ENCODE data around the gene EMP3. TPM values are rescaled to one million over a fixed set of nuclear protein-coding genes. Genes with fewer than 3 reads are reported as not detected.

Gene EMP3
- total and polyA plus RNA-seq, 2 of the 13 experiments (the other 11 are each of a cell fraction or from before 2014, with no cell fraction given) = 2.2 to 7.8 TPM

GRCh38 chr19:48363810-48364597 is 38.7 kb downstream of the EMP3 start, which contains the start of the genes SYNGR4 and TMEM143 (continued):
- peak; percentile 43; the same call in 1 of the 2 replicates for TF ChIP-seq ARID4A (CRISPR knock-in tag; IDR thresholded peaks at IDR 0.05; ENCODE audit: borderline replicate concordance)
- no peak for TF ChIP-seq SKI (IDR thresholded peaks at IDR 0.05; ENCODE audit: partially characterized antibody)
- no peak for TF ChIP-seq CC2D1A (CRISPR knock-in tag; IDR thresholded peaks at IDR 0.05)
- TF ChIP-seq NAIF1 (CRISPR knock-in tag; IDR thresholded peaks at IDR 0.05; ENCODE audit: borderline replicate concordance) = peak; percentile 63
- TF ChIP-seq ZNF30 (CRISPR knock-in tag; IDR thresholded peaks at IDR 0.05) = no peak
- TF ChIP-seq, protein P1, sequence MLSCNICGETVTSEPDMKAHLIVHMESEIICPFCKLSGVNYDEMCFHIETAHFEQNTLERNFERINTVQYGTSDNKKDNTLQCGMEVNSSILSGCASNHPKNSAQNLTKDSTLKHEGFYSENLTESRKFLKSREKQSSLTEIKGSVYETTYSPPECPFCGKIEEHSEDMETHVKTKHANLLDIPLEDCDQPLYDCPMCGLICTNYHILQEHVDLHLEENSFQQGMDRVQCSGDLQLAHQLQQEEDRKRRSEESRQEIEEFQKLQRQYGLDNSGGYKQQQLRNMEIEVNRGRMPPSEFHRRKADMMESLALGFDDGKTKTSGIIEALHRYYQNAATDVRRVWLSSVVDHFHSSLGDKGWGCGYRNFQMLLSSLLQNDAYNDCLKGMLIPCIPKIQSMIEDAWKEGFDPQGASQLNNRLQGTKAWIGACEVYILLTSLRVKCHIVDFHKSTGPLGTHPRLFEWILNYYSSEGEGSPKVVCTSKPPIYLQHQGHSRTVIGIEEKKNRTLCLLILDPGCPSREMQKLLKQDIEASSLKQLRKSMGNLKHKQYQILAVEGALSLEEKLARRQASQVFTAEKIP (CRISPR knock-in tag; IDR thresholded peaks at IDR 0.05; ENCODE audit: borderline replicate concordance) = no peak
- TF ChIP-seq TOPORS (CRISPR knock-in tag; IDR thresholded peaks at IDR 0.05) = 0 out of 2 replicates have a peak, but pooled peaks have one; percentile 25
- TF ChIP-seq ZNF24 (IDR thresholded peaks at IDR 0.05) = no peak
- TF ChIP-seq GABPA (IDR thresholded peaks at IDR 0.05; ENCODE audit: low read depth, low read length) = no peak
- peak; percentile 62 for TF ChIP-seq GABPA (CRISPR knock-in tag; IDR thresholded peaks at IDR 0.05; ENCODE audit: low read depth)
- TF ChIP-seq ZNF687 (CRISPR knock-in tag; IDR thresholded peaks at IDR 0.05) = peak; percentile 89
- TF ChIP-seq, protein P2, sequence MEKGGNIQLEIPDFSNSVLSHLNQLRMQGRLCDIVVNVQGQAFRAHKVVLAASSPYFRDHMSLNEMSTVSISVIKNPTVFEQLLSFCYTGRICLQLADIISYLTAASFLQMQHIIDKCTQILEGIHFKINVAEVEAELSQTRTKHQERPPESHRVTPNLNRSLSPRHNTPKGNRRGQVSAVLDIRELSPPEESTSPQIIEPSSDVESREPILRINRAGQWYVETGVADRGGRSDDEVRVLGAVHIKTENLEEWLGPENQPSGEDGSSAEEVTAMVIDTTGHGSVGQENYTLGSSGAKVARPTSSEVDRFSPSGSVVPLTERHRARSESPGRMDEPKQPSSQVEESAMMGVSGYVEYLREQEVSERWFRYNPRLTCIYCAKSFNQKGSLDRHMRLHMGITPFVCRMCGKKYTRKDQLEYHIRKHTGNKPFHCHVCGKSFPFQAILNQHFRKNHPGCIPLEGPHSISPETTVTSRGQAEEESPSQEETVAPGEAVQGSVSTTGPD (CRISPR knock-in tag; IDR thresholded peaks at IDR 0.05) = no peak
- no peak for TF ChIP-seq ZNF441 (CRISPR knock-in tag; IDR thresholded peaks at IDR 0.05; ENCODE audit: borderline replicate concordance)
- no peak for TF ChIP-seq TBX3 (IDR thresholded peaks at IDR 0.05; ENCODE audit: borderline replicate concordance)
- peak; percentile 33; the same call in 1 of the 2 replicates for TF ChIP-seq ARNTL (CRISPR knock-in tag; IDR thresholded peaks at IDR 0.05)
- no peak for TF ChIP-seq IKZF5 (CRISPR knock-in tag; IDR thresholded peaks at IDR 0.05)
